ENCODE measurements around the gene ITPR3.

The ITPR3 gene

GRCh38 chr6:33670086-33670660, 49.1 kb downstream of the ITPR3 start:
- DNase-seq = no peak

GRCh38 chr6:33670971-33671743, 50.0 kb downstream of the ITPR3 start:
- no peak for DNase-seq

GRCh38 chr6:33671744-33672072, 50.6 kb downstream of the ITPR3 start:
- no peak for DNase-seq

GRCh38 chr6:33672808-33673207, 51.7 kb downstream of the ITPR3 start:
- DNase-seq = no peak

- DNase-seq = no peak
These were observed 52.7 kb downstream of the ITPR3 start for GRCh38 chr6:33673851-33674250.

- DNase-seq = no peak
These were observed 54.8 kb downstream of the ITPR3 start for GRCh38 chr6:33675968-33676367.

GRCh38 chr6:33676416-33677142, 55.5 kb downstream of the ITPR3 start:
- no peak for DNase-seq

GRCh38 chr6:33677143-33677660, 56.1 kb downstream of the ITPR3 start:
- DNase-seq = no peak

- DNase-seq = no peak
These were observed 56.6 kb downstream of the ITPR3 start for GRCh38 chr6:33677689-33678088.

GRCh38 chr6:33678233-33678931, 57.3 kb downstream of the ITPR3 start:
- no peak for DNase-seq

- DNase-seq = no peak
These were observed 57.9 kb downstream of the ITPR3 start for GRCh38 chr6:33678932-33679490.

- DNase-seq = no peak
These were observed 58.6 kb downstream of the ITPR3 start for GRCh38 chr6:33679761-33680160.

GRCh38 chr6:33682341-33682740, 61.2 kb downstream of the ITPR3 start:
- no peak for DNase-seq

GRCh38 chr6:33683051-33683571, 62.0 kb downstream of the ITPR3 start:
- DNase-seq = no peak

- no peak for DNase-seq
These were observed 62.7 kb downstream of the ITPR3 start for GRCh38 chr6:33683576-33684427.

GRCh38 chr6:33684428-33684896, 63.3 kb downstream of the ITPR3 start:
- no peak for DNase-seq

- DNase-seq = no peak
These were observed 63.9 kb downstream of the ITPR3 start for GRCh38 chr6:33684983-33685382.

GRCh38 chr6:33685411-33686224, 64.5 kb downstream of the ITPR3 start:
- DNase-seq = no peak

GRCh38 chr6:33686225-33686924, 65.3 kb downstream of the ITPR3 start:
- no peak for DNase-seq
